HG03135 (cell line): ENCODE results near the gene IL32.
A peak's percentile ranks its signal among the peaks of the same experiment; 100 is the strongest.

Source experiments
- ATAC-seq: cut with Tn5 transposase; IDR thresholded peaks from one replicate; pipeline ENCODE4 v1.9.1; 2021; ENCODE audit warnings: mild to moderate bottlenecking, moderate library complexity; ENCODE audit not compliant: unreplicated experiment

IL32 gene, protein sequence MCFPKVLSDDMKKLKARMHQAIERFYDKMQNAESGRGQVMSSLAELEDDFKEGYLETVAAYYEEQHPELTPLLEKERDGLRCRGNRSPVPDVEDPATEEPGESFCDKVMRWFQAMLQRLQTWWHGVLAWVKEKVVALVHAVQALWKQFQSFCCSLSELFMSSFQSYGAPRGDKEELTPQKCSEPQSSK

DNA sequence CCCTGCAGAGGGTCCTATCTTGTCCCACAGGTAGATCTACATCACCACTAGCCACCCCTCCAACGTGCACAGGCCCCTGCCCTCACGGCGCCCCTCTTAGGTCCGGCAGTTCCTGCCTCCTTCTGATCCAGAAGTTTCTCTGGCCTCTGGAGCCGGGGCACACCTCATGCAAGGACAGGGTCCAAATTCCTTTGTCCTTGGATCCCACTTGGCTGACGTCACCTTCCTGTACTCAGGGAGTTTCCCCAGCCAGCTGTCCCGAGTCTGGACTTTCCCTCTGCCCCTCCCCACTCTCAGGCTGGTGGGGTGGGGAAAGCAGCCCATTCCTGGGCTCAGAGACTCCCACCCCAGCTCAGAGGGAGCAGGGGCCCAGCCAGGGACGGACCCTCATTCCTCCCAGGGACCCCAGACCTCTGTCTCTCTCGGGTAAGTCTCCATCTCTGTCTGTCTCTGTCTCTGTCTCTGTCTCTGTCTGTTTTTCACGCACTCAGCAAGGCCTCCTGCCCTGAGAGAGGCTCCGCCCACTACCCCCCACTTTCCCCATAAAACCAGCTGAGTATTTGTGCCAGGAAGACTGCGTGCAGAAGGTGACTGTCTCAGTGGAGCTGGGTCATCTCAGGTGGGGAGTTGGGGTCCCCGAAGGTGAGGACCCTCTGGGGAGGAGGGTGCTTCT lies at the start of gene IL32:
TSS of gene IL32 (plus strand) at position 572 of the 673 bp plus-strand sequence. CDS start 172 bp downstream, outside the sequence.
- ATAC-seq: no peak

DNA sequence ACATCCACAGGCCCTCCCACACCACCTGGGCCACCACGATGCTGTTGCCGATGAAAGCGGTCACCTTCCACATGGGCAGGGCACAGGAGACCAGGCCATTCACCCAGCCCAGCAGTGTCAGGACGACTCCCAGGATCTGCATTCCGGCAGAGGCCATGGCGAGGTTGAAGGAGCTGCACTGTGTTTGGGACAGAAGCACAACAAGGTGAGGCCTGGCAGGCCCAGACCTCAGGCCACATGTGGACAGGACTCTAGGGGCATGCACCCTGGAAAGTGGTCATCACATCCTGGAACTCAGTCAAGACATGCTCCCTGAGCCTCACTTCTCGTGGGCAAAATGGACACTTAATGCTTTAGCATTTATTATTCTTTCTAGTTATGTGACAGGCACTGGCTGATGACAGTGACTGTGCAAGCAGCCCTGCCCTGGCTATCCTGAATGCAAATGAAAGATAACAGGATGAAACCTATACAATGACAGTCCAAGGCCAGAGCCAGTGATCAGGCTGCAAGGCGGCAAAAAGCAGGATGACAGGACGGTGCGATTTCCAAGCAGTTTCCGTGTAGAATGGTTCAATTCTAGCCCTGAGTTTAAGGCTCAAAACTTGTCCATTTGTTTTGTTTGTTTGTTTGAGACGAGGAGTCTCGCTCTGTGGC lies 49.4 kb upstream of the IL32 start:
- ATAC-seq: no peak

DNA sequence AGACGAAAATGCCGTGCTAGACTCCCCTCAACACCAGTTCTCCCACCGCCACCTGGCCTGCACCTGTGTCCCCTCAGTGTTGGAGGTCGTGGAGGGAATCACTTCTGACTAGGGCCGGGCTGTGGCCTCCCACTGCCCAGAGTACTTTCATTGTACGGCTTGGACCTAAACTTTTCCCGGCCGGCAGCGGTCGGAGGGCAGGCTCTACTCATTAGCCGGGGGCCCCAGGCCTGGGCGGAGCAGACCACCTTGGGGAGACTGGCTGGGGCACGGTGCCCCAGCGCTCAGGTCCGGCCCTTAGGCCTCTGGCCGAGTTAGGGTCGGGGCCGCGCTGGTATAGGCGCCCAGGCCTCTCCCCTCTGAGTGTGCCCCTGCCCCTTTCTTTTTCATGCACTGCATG lies 48.1 kb upstream of the IL32 start:
- ATAC-seq: no peak

DNA sequence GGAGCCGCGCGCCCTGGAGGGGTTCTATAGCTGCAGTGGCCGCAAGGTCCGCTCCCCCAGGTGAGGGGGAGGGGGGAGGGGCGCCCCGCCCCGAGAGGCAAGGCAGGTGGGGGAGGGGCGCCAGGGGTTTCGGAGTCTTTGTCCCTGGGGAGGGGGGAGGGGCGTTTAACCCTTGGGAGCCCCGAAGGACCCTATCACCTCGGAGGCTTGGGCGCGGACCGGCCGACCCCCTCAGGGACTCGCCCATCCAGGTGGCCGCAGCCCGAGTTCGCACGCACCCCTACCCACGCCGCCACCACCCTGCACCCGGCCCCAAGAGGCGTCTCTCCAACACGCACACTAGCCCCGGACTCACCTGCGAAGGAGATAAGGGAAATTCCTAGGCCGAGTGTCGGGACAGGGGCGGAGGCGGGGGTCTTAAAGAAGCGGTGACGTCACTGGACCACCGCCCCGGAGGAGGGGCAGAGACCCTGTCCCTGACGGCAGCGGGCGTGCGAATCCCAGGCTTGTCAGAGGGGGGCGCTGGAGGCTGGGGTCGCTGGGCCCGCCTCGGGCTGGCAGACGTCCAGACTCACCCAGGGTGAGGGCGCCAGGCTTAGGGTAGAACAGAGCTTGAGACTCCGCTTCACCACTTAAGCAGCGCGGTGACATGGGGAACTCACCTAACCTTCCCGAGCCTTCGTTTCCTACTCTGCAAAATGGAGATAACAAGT lies 47.5 kb upstream of the IL32 start, which contains the start of gene CLDN6:
TSS of gene CLDN6 (minus strand) at position 390 of the 713 bp plus-strand sequence. CDS start 2,162 bp downstream, outside the sequence.
- no peak for ATAC-seq

- no peak for ATAC-seq
Observed at GRCh38 chr16:3019594-3020246, 45.7 kb upstream of the IL32 start.

GRCh38 chr16:3020247-3020603 lies 45.2 kb upstream of the IL32 start, which contains the start of gene TNFRSF12A:
TSS of gene TNFRSF12A (plus strand) at chr16:3020368. CDS start at chr16:3020398, 30 bp downstream.
- ATAC-seq: no peak

DNA sequence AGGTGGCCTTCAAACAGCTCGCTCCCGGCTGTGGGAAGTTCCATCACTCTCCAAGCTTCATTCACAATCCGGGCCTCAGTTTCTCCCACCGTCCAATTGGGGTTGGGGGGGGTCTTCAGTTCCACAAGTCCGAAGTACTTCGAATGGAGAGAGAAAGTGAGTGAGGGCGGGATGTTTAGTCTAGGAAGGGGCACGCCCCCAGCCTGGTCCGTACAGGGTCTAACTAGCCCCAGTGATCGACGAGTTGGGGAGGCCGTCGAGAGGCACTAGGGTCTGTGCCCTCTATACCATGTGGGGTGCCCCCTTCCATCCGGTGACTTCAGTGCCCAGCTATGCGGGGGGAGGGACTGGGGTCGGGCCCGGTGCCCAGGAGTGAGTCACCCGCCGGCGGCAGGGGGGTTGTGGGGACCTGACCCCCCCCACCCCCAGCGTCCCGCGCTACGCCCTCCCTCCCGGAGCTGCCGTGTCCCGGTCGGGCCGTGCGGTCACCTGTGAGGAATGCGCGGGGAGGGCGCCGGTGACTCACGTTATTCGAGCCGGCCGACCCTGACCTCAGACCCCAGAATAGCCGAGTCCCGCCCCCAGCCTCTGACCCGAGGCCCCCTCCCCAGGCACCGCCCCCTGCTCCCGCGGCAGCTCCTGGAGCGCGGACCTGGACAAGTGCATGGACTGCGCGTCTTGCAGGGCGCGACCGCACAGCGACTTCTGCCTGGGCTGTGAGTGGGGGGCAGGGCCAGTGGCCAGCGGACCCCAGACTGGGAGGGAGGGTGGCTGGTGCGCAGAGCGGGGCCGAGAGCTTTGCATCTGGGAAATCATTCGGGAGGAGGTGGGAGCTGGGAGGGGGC lies 44.6 kb upstream of the IL32 start:
- no peak for ATAC-seq

DNA sequence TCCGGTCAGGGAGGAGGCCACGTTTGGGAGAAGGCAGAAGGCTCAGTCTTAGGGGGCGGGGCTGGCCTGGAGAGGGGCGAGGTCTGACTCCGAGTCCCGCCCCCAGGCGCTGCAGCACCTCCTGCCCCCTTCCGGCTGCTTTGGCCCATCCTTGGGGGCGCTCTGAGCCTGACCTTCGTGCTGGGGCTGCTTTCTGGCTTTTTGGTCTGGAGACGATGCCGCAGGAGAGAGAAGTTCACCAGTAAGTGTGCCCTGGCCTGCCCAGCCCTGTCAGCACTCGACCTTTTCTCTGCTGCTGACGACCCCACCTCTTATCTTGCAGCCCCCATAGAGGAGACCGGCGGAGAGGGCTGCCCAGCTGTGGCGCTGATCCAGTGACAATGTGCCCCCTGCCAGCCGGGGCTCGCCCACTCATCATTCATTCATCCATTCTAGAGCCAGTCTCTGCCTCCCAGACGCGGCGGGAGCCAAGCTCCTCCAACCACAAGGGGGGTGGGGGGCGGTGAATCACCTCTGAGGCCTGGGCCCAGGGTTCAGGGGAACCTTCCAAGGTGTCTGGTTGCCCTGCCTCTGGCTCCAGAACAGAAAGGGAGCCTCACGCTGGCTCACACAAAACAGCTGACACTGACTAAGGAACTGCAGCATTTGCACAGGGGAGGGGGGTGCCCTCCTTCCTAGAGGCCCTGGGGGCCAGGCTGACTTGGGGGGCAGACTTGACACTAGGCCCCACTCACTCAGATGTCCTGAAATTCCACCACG lies 43.8 kb upstream of the IL32 start:
- peak; percentile 32 for ATAC-seq

- ATAC-seq: no peak
Observed at GRCh38 chr16:3022208-3022683, 43.2 kb upstream of the IL32 start.

DNA sequence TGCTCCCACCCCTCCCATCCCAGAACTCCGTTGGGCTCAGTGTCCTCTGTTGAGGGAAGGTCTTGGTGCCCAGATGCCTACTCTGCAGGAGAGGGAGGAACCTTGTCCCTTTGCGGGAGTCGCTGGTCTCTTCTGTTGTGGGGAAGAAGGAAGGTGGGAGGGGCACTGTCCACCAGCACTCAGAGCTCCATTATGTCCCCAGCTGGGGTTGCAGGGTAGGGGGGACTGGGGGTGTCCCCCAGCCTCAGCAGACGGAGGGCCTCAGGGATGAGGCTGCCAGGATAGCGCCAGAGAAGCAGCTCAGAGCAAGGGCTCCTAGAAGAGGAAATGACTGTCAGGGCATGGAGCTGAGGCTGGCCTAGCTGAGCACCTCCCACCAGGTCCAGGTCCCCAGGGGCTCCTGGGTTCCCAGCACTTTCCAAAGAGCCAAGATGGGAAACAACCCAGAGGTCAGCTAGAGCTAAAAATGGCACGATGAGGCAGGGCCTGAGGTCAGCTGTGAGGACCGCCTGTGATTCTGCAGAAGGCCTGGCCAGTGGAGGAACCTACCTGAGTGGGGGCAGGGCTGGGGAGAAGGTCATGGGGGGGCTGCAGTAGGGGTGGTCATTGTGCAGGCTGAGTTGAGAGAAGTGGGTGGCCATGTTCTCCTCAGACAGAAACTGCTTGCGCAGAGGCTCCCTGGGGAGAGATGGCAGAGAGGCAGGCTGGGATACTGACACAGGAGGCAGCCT lies 42.6 kb upstream of the IL32 start:
- no peak for ATAC-seq

DNA sequence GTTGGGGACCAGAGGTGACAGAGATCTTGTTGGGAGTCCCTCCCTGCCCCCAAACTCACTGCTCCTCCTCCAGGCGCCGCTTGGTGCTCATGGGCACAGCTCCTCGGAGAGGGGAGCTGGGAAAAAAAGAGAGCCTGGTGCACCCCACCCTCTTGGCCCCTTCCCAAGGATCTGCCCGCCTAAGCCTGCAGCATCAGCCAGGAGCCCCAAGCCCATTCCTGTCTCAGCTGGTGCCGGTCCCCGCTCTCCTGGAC lies 42.1 kb upstream of the IL32 start:
- no peak for ATAC-seq

GRCh38 chr16:3023669-3024478 lies 41.6 kb upstream of the IL32 start, which contains the start of the genes HCFC1R1 and THOC6:
TSS of gene HCFC1R1 (minus strand) at chr16:3023942. CDS start at chr16:3023941, 1 bp downstream.
TSS of gene THOC6 (plus strand) at chr16:3024035. CDS start at chr16:3024327, 292 bp downstream.
- ATAC-seq: peak; percentile 66

DNA sequence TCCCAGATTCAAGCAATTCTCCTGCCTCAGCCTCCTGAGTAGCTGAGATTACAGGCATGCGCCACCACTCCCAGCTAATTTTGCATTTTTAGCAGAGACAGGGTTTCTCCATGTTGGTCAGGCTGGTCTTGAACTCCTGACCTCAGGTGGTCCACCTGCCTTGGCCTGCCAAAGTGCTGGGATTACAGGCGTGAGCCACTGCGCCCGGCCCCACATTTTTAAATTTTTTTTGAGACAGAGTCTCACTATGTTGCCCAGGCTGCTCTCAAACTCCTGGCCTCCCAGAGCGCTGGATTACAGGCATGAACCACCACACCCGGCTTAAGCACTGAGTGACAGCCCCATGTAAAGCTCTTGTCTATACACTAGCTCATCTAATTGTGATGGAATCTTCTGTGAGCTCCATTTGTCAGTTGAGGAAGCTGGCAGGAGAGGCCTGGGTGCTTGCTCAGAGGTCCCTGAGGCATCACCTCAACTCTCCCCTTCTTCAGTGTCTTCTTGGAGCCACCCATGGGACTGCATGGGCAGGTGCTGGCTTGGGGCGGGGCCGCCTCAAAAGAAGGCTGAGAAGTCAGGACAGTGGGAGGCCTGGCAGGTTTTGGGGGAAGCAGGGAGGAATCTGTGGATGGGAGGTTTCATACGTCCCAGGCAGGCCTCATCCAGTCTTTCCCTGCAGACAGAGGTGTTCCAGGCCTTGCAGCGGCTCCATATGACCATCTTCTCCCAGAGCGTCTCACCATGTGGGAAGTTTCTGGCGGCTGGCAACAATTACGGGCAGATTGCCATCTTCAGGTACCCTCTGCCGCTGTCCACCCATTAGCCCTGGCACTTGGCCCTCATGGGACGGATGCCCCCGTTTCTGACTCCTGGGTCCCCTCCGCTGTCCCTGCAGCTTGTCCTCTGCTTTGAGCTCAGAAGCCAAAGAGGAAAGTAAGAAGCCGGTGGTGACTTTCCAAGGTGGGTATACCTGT lies 40.1 kb upstream of the IL32 start:
- no peak for ATAC-seq

DNA sequence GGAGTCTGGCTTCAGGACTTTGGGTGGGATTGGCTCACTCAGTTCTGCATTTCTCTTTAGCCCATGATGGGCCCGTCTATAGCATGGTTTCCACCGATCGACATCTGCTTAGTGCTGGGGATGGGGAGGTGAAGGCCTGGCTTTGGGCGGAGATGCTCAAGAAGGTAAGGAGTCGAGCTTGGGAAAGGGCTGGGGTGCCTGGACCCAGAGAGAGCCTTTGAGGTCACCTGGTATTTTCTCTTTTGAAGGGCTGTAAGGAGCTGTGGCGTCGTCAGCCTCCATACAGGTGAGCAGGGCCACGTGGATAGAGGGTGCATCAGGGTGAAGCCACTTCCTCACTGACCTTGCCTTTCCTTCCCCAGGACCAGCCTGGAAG lies 39.4 kb upstream of the IL32 start:
- ATAC-seq: no peak

DNA sequence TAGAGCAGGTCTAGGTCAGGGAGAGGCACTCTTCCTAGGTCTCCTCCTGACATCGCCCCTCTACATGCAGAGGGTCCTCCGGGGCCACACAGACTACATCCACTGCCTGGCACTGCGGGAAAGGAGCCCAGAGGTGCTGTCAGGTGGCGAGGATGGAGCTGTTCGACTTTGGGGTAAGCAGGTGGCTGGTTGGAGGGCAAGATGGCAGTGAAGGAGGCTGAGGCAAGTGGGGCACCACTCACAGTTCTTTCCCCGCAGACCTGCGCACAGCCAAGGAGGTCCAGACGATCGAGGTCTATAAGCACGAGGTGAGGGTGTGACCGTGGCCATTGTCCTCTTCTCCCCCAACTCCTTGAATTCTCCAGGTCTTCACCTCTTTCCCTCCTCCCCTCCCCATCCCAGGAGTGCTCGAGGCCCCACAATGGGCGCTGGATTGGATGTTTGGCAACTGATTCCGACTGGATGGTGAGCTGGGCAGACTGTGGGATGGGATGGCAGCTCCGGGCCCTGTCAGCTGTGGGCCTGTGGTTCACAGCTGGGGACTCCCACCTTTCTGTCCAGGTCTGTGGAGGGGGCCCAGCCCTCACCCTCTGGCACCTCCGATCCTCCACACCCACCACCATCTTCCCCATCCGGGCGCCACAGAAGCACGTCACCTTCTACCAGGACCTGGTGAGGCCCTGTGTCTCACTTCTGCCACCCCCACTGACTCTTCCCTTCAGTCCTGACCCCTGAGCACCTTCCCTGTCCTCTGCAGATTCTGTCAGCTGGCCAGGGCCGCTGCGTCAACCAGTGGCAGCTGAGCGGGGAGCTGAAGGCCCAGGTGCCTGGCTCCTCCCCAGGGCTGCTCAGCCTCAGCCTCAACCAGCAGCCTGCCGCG lies 38.6 kb upstream of the IL32 start:
- ATAC-seq: no peak

GRCh38 chr16:3027489-3027795 lies 38.0 kb upstream of the IL32 start:
- ATAC-seq: no peak
